ENCODE measurements around the gene RAI14.

- no peak for TF ChIP-seq CTCF (IDR thresholded peaks at IDR 0.05)
- no peak for TF ChIP-seq ZFX (IDR thresholded peaks at IDR 0.05; ENCODE audit: borderline replicate concordance)
Measured at GRCh38 chr5:34673463-34674125, 17.5 kb downstream of the RAI14 start.
